HepG2 (cell line): ENCODE results near the gene PRMT2.
"Not testable (repeated sequence)": the region's sequence is repeated elsewhere in the genome, so short reads cannot be mapped to it uniquely, and the experiment has no call there.

Source experiments
- ZNF605 ChIP-seq: sonication (generic); formaldehyde crosslinking; IDR thresholded peaks from 2 replicates; pipeline ENCODE4 v1.8.0; 2022; ENCODE audit warnings: mild to moderate bottlenecking, missing genetic modification reagents
- TF ChIP-seq, protein P1 (sequence below): sonication (generic); formaldehyde crosslinking; IDR thresholded peaks from 2 replicates; pipeline ENCODE4 v1.5.0; 2020; ENCODE audit warnings: missing genetic modification reagents, mild to moderate bottlenecking, borderline replicate concordance

DNA sequence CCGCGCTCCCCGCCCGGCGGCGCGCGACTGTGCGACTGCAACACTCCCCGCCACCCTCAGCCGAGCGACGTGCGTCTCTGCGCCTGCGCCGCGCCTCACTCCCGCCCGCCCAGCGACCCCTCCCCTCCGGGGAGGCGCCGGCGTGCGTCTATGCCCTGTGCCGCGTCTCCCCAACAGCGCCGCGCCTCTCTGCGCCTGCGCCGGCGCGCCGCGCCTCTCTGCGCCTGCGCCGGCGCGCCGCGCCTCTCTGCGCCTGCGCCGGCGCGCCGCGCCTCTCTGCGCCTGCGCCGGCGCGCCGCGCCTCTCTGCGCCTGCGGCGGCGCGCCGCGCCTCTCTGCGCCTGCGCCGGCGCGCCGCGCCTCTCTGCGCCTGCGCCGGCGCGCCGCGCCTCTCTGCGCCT lies 63.2 kb downstream of the PRMT2 start:
- TF ChIP-seq ZNF605 (CRISPR knock-in tag), result not testable (repeated sequence)
- TF ChIP-seq, protein P1, sequence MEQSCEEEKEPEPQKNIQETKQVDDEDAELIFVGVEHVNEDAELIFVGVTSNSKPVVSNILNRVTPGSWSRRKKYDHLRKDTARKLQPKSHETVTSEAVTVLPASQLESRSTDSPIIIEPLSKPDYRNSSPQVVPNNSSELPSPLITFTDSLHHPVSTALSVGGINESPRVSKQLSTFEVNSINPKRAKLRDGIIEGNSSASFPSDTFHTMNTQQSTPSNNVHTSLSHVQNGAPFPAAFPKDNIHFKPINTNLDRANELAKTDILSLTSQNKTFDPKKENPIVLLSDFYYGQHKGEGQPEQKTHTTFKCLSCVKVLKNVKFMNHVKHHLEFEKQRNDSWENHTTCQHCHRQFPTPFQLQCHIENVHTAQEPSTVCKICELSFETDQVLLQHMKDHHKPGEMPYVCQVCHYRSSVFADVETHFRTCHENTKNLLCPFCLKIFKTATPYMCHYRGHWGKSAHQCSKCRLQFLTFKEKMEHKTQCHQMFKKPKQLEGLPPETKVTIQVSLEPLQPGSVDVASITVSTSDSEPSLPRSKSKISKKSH (CRISPR knock-in tag), result not testable (repeated sequence)
